ENCODE data around the gene WNT7B.

WNT7B gene

GRCh38 chr22:45977003-45977411 lies at the start of gene WNT7B:
TSS of gene WNT7B (minus strand) at chr22:45977162. CDS start at chr22:45976754, 408 bp downstream.
- no peak for DNase-seq (ENCODE audit: low read depth)

GRCh38 chr22:46025973-46026898 lies 49.3 kb upstream of the WNT7B start:
- DNase-seq (ENCODE audit: low read depth) = no peak

DNA sequence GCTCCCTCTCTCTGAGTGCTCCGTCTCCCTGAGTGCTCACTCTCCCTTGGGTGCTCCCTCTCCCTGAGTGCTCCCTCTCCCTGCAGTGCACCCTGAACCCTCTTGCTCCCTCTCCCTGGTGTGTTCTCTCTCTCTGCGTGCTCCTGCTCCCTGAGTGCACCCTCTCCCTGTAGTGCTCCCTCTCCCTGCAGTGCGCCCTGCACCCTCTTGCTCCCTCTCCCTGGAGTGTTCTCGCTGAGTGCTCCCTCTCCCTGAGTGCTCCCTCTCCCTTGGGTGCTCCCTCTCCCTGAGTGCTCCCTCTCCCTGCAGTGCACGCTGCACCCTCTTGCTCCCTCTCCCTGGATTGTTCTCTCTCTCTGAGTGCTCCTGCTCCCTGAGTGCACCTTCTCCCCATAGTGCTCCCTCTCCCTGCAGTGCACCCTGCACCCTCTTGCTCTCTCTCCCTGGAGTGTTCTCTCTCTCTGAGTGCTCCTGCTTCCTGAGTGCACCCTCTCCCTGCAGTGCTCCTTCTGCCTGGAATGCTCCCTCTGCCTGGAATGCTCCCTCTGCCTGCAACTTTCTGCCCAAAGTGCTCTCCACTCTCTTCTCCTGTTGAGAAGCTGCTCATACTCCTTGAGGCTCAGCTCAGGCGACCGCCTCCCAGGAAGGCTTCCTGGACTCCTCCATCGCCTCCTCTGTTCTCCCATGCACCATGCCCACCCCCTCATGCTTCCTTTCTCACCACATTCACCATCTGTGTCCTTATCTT lies 48.4 kb upstream of the WNT7B start:
- DNase-seq (ENCODE audit: low read depth) = no peak

DNA sequence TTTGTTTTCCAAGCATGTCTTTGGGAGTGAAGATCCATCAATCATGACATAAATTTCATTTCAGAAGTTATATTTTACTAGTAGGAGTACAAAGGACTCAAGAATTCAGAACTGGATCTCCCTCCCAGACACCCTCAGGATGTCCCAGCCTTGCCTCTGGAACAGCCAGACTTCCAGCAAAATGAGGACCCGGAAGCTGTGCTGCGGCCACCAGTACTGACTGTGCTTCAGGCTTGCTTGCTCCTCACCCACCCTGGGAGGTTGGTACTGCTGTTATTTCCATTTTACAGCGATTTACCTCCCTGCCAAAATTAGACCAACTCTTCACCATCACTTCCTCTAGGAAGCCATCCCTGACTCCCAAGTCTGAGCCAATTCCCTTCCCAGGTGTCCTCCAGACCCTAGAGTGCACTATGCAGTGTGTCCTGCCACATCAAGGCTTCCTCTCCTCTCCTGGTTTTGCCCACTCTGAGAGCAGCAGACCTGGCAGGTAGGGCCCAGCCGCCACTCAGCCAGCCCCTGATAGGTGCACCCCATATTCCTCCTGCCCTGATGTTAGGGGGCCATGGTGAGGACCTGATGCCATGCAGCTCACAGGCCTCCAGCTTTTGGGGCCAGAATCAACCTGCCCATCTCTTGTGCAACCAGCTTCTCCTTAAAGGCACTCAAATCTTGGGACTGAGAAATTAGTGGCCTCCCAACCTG lies 47.3 kb upstream of the WNT7B start:
- no peak for DNase-seq (ENCODE audit: low read depth)

DNA sequence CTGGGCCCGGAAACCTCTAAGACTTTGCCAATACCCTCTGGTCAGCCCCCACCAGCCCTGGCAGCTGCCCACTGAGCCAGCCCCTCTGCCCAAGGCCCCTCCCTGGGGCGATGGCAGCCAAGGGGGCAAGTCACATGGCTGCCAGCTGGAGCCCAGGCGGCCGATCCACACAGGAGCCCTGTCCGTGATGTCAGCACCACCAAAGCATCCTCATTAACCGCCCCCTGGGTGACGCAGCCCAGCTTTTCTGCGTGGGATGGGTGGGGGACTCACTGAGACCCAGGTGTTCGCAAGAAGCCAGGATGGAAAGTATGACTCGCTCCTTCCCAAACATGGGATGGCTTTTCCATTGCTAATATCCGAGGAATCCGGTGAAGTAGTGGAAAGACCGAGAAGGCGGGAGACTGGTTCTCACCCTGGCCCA lies 46.6 kb upstream of the WNT7B start:
- no peak for DNase-seq (ENCODE audit: low read depth)

DNA sequence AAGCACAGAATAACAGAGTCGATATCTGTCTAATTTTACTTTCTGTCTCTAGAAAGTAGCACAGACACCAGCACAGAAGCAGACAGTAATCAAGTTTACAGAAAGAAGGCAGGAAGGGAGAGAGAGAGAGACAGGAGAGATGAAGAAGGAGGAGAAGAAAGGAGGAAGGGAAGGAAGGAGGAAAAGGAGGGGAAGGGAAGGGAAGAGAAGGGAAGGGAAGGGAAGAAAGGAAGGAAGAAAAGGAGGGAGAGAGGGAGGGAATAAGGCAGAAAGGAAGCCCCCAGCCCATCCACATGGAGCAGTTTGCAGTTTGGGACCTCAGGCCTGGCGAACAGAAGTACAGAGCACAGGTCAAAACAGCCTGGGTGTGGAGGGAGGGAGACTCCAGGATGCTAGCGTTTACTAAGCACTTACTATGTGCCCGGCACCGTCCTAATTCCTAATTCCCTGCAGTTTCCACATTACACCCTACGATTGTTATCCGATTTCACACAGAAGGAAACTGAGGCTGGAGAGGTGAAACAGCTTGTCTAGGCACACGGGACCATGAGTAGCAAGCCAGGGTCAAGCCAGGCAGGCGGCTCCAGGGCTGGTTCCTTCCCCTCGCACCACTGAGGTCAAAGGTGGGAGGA lies 46.0 kb upstream of the WNT7B start:
- DNase-seq (ENCODE audit: low read depth) = no peak

DNA sequence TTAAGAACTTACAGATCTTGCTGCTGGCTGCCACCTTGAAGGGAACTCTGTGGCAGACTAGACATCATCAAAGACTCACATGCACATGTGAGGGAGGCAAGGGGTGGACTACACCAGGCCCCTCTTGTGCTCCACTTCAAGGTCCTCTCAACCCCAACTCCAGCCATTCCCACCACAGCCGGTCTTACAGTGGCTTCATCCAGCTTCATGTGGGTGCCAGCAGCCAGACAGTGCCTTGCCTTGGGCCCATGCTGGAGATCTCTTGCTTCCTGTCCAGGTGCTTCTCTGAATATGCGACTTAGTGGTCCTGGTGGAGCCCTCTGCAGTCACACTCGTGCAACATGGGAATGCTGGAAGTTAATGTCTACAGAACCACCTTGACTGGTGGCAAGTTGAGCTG lies 44.6 kb upstream of the WNT7B start:
- no peak for DNase-seq (ENCODE audit: low read depth)

DNA sequence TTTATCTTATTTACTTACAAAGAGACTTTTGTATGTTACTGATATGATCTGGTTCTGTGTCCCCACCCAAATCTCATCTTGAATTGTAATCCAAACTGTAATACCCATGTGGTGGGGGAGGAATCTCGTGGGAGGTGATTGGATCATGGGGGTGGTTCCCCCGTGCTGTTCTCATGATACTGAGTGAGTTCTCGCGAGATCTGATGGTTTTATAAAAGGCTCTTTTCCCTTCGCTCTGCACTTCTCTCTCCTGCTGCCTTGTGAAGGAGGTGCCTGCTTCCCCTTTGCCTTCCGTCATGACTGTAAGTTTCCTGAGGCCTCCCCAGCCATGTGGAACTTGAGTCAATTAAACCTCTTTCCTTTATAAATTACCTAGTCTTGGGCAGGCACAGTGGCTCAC lies 42.4 kb upstream of the WNT7B start:
- DNase-seq (ENCODE audit: low read depth) = no peak

DNA sequence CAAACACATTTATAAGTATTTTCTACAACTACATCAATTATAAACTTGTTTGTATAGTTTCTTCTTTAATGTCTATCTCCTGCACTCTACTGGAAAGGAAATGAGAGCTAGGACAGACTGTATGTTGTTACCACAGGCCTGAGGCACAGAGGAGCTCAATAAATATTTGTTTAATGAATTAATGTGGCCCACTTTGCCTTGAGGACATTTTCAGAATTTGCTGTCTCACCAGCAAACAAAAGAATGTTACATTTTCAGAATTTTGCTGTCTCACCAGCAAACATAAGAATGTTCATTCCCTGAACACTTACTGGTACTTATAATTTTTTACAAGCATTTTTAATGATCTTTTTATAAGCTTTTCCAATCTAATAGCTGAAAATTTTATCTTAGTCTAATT lies 41.9 kb upstream of the WNT7B start:
- DNase-seq (ENCODE audit: low read depth) = no peak

GRCh38 chr22:46017166-46017565 lies 40.2 kb upstream of the WNT7B start:
- no peak for DNase-seq (ENCODE audit: low read depth)

GRCh38 chr22:46013460-46014416 lies 36.8 kb upstream of the WNT7B start:
- DNase-seq (ENCODE audit: low read depth) = peak; percentile 82

DNA sequence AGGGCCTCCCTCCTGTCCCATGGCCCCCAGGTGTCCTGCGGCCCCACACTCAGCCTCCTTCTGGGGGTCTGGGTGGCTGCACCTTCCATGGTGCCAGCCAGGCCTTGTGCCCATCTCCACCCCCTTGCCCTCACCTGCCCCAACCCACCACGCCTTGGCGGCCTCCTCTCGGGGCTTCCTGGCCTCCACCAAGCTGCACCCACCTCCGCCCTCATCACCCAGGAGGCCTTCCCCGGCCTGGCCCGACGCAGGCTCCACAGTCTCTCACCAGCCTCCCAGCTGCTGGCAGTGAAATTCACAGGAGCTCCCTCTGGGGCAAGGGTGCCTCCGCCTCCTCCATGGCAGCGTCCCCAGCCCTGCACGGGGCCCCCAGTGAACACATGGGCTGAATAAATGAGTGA lies 35.9 kb upstream of the WNT7B start:
- DNase-seq (ENCODE audit: low read depth) = no peak

DNA sequence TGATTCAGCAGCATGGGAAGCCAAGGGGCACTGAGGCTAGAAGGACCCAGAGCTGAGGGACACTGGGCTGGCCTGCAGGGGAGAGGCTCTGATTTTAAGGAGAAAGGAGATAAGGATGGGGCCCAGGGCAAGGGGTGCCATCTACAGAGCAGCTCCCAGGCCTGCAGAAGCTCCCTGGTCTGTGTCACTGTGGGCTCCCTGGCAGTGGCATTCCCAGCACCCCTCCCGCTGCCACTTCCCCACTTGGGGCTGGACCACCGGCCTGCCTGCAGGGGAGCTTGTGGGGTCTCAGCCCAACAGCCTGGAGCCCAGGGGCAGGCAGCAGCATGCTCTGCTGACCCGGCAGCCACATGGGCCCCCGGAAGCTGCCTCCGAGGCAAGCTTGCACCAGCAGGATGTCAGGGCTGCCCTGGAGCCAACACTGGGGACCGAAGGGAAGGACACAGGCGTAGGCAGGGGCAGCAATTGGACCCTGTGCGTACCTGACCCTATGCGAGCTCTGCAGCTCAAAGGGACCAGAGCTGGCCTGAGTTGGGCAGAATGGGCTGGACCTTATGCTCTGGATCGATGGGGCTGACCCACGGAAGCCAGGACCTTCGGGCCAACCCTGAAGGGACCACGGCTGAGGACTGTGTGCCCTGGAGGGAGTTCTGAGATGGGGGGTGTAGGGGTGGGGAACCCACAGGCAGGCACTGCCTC lies 35.4 kb upstream of the WNT7B start:
- no peak for DNase-seq (ENCODE audit: low read depth)

GRCh38 chr22:46011627-46012181 lies 34.7 kb upstream of the WNT7B start:
- no peak for DNase-seq (ENCODE audit: low read depth)

- DNase-seq (ENCODE audit: low read depth) = no peak
Measured at GRCh38 chr22:46010951-46011626, 34.1 kb upstream of the WNT7B start.

DNA sequence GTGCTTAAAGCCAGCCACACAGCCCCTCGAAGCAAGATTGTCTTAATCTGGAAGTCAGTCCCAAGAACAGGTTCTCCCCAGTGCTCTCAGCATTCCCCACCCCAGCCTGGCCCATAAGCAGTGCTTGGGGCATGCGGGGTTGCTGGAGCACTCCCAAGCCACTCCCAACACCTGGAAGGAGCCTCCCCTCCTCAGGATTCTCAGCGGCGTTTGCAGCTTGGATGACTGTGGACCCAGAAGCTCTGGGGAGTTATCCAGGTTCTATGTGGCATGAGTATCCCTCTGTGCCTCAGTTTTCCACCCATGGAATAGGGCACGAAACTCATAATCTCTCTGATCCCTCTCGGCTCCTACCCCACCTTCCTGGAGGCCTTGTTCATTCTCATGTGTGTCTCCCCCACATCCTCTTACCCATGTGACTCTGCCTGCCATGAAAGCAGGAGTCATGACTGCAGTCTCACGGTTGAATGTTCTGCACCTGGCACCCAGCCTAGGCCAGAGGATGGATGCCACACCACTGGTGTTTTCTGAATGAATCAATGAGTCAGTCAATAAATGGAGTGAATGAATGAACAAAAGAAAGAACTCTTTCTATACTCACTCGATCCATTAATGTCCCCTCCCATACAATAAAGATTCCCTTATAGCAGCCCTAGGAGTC lies 33.4 kb upstream of the WNT7B start:
- DNase-seq (ENCODE audit: low read depth) = no peak

DNA sequence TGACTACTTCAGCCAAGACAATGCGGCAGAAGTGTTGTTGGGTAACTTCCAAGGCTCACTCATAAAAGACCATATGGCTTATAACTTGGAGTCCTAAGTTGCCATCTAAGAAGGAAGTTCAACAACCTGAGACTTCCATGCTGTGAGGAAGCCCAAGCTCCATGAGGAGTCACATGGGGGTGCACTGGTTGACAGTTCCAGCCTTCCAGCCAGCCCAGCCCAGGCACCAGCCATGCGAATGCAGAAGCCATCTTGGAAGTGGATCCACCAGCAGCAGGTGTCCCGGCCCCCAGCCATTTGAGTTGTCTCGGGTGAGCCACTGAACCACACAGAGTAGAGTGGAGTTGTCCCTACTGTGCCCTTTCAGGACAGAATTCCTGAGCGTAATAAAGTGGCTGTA lies 32.8 kb upstream of the WNT7B start:
- no peak for DNase-seq (ENCODE audit: low read depth)

GRCh38 chr22:46008836-46009596 lies 32.1 kb upstream of the WNT7B start:
- DNase-seq (ENCODE audit: low read depth) = no peak

Measured in stimulated activated CD8-positive, alpha-beta memory T cell treated with anti-CD3 and anti-CD28 coated beads, Interleukin-12 subunit alpha, Interleukin-12 subunit beta, amount 100 ng/mL, for 1 hour (primary cell).